SK-N-SH treated with all-trans-retinoic acid at 6 μM for 48 hours (cell line): Measurements from ENCODE around the gene RAPGEF5.

Experiments used
- ATAC-seq: fragments of 200-7000 bp; cut with Tn5 transposase; 3 replicates; pipeline ENCODE4 v1.9.1; 2020; ENCODE audit warnings: mild to moderate bottlenecking, moderate library complexity
- ARNTL ChIP-seq: fragments of 450-650 bp; formaldehyde crosslinking; IDR thresholded peaks from 2 replicates; pipeline ENCODE4 v1.5.0; 2020; ENCODE audit warnings: low read depth, mild to moderate bottlenecking, moderate library complexity, borderline replicate concordance
- BACH2 ChIP-seq: fragments of 250-450 bp; sonication (Bioruptor Pico); IDR thresholded peaks from 2 replicates; pipeline ENCODE4 v1.9.0; 2021; ENCODE audit warnings: mild to moderate bottlenecking, borderline replicate concordance
- CREB5 ChIP-seq: fragments of 250-450 bp; sonication (Bioruptor Pico); IDR thresholded peaks from 2 replicates; pipeline ENCODE4 v1.5.1; 2020; ENCODE audit warnings: low read depth, mild to moderate bottlenecking, moderate library complexity
- CSDC2 ChIP-seq: fragments of 250-450 bp; sonication (Bioruptor Pico); IDR thresholded peaks from 2 replicates; pipeline ENCODE4 v1.5.0; 2020; ENCODE audit warnings: mild to moderate bottlenecking, moderate library complexity
- ESRRG ChIP-seq: fragments of 250-450 bp; sonication (Bioruptor Pico); IDR thresholded peaks from 2 replicates; pipeline ENCODE4 v1.6.1; 2021; ENCODE audit warnings: mild to moderate bottlenecking
- GLIS3 ChIP-seq: fragments of 250-450 bp; sonication (Bioruptor Pico); IDR thresholded peaks from 2 replicates; pipeline ENCODE4 v1.5.0; 2020; ENCODE audit warnings: mild to moderate bottlenecking, moderate library complexity
- ISL1 ChIP-seq: fragments of 250-450 bp; sonication (Bioruptor Pico); IDR thresholded peaks from 2 replicates; pipeline ENCODE4 v2.1.2; 2022; ENCODE audit warnings: mild to moderate bottlenecking, moderate library complexity
- OSR1 ChIP-seq: fragments of 250-450 bp; sonication (Bioruptor Pico); IDR thresholded peaks from 2 replicates; pipeline ENCODE4 v1.8.0; 2022; ENCODE audit warnings: moderate library complexity, mild to moderate bottlenecking, inconsistent platforms
- RARB ChIP-seq: fragments of 250-450 bp; sonication (Bioruptor Pico); IDR thresholded peaks from 2 replicates; pipeline ENCODE4 v1.8.0; 2021; ENCODE audit warnings: mild to moderate bottlenecking, moderate library complexity
- SNAI2 ChIP-seq: fragments of 250-450 bp; sonication (Bioruptor Pico); IDR thresholded peaks from 2 replicates; pipeline ENCODE4 v1.5.0; 2020; ENCODE audit warnings: mild to moderate bottlenecking, moderate library complexity
- TCF4 ChIP-seq: fragments of 250-450 bp; sonication (Bioruptor Pico); IDR thresholded peaks from 2 replicates; pipeline ENCODE4 v1.8.0; 2021; ENCODE audit warnings: mild to moderate bottlenecking, moderate library complexity, borderline replicate concordance
- ZC3H10 ChIP-seq: fragments of 250-450 bp; sonication (Bioruptor Pico); IDR thresholded peaks from 2 replicates; pipeline ENCODE4 v1.5.1; 2021; ENCODE audit warnings: mild to moderate bottlenecking, moderate library complexity
- ZFP3 ChIP-seq: fragments of 250-450 bp; sonication (Bioruptor Pico); IDR thresholded peaks from 2 replicates; pipeline ENCODE4 v1.5.0; 2020; ENCODE audit warnings: mild to moderate bottlenecking, moderate library complexity
- ZFP30 ChIP-seq: fragments of 450-650 bp; formaldehyde crosslinking; IDR thresholded peaks from 2 replicates; pipeline ENCODE4 v1.5.0; 2022; ENCODE audit warnings: mild to moderate bottlenecking, moderate library complexity
- ZNF70 ChIP-seq: fragments of 450-650 bp; formaldehyde crosslinking; IDR thresholded peaks from 2 replicates; pipeline ENCODE4 v1.5.0; 2020; ENCODE audit warnings: mild to moderate bottlenecking, moderate library complexity
- ZNF8 ChIP-seq: fragments of 450-650 bp; formaldehyde crosslinking; IDR thresholded peaks from 2 replicates; pipeline ENCODE4 v1.5.0; 2020; ENCODE audit warnings: mild to moderate bottlenecking, moderate library complexity
- TF ChIP-seq, protein P1 (sequence below): fragments of 250-450 bp; sonication (Bioruptor Pico); IDR thresholded peaks from 2 replicates; pipeline ENCODE4 v1.5.0; 2020; ENCODE audit warnings: mild to moderate bottlenecking, moderate library complexity
- TF ChIP-seq, protein P2 (sequence below): fragments of 250-450 bp; sonication (Bioruptor Pico); IDR thresholded peaks from 2 replicates; pipeline ENCODE4 v1.8.0; 2020; ENCODE audit warnings: mild to moderate bottlenecking, moderate library complexity, borderline replicate concordance
- TF ChIP-seq, protein P3 (sequence below): fragments of 250-450 bp; sonication (Bioruptor Pico); IDR thresholded peaks from 2 replicates; pipeline ENCODE4 v1.8.0; 2021; ENCODE audit warnings: low read depth, mild to moderate bottlenecking, moderate library complexity, borderline replicate concordance

RAPGEF5 gene

DNA sequence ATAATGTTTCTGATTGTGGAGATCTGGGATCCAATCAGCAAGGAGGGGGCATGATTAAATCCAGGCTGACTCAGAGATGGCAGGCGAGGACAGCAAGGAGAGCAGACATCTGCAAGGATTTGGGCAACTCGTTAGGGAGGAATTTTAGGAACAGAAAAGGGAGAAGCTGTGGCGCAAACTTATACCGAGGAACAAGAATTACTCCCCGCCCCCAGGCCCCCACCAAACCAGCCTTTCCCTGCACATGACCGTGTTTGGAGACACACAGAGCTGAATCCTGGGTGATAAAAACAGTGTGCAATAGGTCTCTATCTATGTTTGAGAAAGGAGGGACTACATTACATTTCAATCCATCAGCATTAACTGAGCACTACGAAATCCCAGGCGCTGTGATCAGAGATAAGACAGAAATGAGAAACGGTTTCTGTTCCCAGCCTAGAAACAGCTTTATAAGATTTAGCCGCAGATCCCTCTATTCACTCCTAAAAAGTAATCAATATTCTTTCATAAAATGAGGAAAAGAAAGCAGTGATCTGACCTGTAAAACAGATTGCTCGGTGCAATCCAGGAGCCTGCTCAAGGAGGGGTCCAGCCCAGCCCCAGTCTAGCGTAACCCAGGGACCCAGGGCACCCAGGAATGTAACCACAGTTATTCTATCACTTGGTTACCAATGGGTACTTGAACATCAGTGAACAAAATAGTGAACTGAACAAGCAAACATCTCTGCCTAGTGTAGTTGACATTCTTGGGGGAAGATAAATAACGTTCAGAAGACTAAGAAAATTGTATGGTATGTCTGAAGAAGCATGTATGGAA lies 37.2 kb upstream of the RAPGEF5 start:
- TF ChIP-seq BACH2 (CRISPR knock-in tag), result no peak
- no peak for TF ChIP-seq ARNTL (CRISPR knock-in tag)
- no peak for TF ChIP-seq GLIS3
- TF ChIP-seq ZNF8 (CRISPR knock-in tag), result no peak
- TF ChIP-seq ZFP30 (CRISPR knock-in tag), result no peak
- no peak for TF ChIP-seq ZC3H10 (CRISPR knock-in tag)
- no peak for TF ChIP-seq CREB5 (CRISPR knock-in tag)
- TF ChIP-seq ZFP3, result no peak
- peak; percentile 21; the same call in 1 of the 2 replicates for TF ChIP-seq TCF4
- TF ChIP-seq, protein P1, sequence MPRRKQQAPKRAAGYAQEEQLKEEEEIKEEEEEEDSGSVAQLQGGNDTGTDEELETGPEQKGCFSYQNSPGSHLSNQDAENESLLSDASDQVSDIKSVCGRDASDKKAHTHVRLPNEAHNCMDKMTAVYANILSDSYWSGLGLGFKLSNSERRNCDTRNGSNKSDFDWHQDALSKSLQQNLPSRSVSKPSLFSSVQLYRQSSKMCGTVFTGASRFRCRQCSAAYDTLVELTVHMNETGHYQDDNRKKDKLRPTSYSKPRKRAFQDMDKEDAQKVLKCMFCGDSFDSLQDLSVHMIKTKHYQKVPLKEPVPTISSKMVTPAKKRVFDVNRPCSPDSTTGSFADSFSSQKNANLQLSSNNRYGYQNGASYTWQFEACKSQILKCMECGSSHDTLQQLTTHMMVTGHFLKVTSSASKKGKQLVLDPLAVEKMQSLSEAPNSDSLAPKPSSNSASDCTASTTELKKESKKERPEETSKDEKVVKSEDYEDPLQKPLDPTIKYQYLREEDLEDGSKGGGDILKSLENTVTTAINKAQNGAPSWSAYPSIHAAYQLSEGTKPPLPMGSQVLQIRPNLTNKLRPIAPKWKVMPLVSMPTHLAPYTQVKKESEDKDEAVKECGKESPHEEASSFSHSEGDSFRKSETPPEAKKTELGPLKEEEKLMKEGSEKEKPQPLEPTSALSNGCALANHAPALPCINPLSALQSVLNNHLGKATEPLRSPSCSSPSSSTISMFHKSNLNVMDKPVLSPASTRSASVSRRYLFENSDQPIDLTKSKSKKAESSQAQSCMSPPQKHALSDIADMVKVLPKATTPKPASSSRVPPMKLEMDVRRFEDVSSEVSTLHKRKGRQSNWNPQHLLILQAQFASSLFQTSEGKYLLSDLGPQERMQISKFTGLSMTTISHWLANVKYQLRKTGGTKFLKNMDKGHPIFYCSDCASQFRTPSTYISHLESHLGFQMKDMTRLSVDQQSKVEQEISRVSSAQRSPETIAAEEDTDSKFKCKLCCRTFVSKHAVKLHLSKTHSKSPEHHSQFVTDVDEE (CRISPR knock-in tag), result no peak
- TF ChIP-seq SNAI2 (CRISPR knock-in tag), result no peak
- no peak for TF ChIP-seq CSDC2 (CRISPR knock-in tag)
- TF ChIP-seq OSR1 (CRISPR knock-in tag), result no peak
- TF ChIP-seq, protein P2, sequence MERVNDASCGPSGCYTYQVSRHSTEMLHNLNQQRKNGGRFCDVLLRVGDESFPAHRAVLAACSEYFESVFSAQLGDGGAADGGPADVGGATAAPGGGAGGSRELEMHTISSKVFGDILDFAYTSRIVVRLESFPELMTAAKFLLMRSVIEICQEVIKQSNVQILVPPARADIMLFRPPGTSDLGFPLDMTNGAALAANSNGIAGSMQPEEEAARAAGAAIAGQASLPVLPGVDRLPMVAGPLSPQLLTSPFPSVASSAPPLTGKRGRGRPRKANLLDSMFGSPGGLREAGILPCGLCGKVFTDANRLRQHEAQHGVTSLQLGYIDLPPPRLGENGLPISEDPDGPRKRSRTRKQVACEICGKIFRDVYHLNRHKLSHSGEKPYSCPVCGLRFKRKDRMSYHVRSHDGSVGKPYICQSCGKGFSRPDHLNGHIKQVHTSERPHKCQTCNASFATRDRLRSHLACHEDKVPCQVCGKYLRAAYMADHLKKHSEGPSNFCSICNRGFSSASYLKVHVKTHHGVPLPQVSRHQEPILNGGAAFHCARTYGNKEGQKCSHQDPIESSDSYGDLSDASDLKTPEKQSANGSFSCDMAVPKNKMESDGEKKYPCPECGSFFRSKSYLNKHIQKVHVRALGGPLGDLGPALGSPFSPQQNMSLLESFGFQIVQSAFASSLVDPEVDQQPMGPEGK, result peak; percentile 52; the same call in 1 of the 2 replicates
- TF ChIP-seq RARB, result no peak
- TF ChIP-seq ZNF70, result no peak
- TF ChIP-seq ISL1 (CRISPR knock-in tag), result peak; percentile 37; the same call in 1 of the 2 replicates
- TF ChIP-seq ESRRG, result no peak
- TF ChIP-seq, protein P3, sequence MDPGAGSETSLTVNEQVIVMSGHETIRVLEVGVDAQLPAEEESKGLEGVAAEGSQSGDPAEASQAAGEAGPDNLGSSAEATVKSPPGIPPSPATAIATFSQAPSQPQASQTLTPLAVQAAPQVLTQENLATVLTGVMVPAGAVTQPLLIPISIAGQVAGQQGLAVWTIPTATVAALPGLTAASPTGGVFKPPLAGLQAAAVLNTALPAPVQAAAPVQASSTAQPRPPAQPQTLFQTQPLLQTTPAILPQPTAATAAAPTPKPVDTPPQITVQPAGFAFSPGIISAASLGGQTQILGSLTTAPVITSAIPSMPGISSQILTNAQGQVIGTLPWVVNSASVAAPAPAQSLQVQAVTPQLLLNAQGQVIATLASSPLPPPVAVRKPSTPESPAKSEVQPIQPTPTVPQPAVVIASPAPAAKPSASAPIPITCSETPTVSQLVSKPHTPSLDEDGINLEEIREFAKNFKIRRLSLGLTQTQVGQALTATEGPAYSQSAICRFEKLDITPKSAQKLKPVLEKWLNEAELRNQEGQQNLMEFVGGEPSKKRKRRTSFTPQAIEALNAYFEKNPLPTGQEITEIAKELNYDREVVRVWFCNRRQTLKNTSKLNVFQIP (CRISPR knock-in tag), result no peak
- TF ChIP-seq, all 23 proteins: peak for 3
- peak; percentile 53 for ATAC-seq

DNA sequence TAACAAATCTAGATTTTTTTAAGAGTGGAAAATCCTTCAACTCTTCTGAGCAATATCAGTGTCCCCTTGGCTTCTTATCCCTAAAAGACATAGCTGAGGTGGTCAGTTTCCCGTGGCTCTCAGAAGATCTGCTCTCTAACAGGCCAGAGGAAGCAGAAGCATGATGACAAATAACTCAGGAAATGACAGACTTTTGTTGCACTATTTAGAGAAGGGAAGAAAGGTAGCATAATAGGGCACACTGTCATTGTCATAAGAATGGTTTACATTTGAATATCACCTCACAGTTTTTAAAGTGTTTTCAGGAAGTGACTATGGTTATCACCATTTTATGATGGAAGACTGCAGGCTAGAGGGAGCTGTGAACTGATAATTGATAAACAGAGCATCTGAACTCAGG lies 33.6 kb upstream of the RAPGEF5 start:
- no peak for ATAC-seq
- TF ChIP-seq TCF4, result no peak
- TF ChIP-seq, protein P2, result no peak
- TF ChIP-seq, protein P1 (CRISPR knock-in tag), result no peak
- TF ChIP-seq ZC3H10 (CRISPR knock-in tag), result no peak
- TF ChIP-seq RARB, result no peak
- no peak for TF ChIP-seq ARNTL (CRISPR knock-in tag)
- TF ChIP-seq ZNF8 (CRISPR knock-in tag), result no peak
- TF ChIP-seq BACH2 (CRISPR knock-in tag), result no peak
- TF ChIP-seq ZFP30 (CRISPR knock-in tag), result no peak
- TF ChIP-seq SNAI2 (CRISPR knock-in tag), result no peak
- no peak for TF ChIP-seq ZNF70
- no peak for TF ChIP-seq ESRRG
- no peak for TF ChIP-seq GLIS3
